HG02642 (cell line): ENCODE measurements around the gene SLC25A38.
"Not testable (repeated sequence)": the region's sequence is repeated elsewhere in the genome, so short reads cannot be mapped to it uniquely, and the experiment has no call there.

Source experiments
- ATAC-seq: cut with Tn5 transposase; IDR thresholded peaks from one replicate; pipeline ENCODE4 v1.9.1; 2021; ENCODE audit warnings: mild to moderate bottlenecking; ENCODE audit not compliant: unreplicated experiment, poor library complexity

Gene SLC25A38, protein sequence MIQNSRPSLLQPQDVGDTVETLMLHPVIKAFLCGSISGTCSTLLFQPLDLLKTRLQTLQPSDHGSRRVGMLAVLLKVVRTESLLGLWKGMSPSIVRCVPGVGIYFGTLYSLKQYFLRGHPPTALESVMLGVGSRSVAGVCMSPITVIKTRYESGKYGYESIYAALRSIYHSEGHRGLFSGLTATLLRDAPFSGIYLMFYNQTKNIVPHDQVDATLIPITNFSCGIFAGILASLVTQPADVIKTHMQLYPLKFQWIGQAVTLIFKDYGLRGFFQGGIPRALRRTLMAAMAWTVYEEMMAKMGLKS

DNA sequence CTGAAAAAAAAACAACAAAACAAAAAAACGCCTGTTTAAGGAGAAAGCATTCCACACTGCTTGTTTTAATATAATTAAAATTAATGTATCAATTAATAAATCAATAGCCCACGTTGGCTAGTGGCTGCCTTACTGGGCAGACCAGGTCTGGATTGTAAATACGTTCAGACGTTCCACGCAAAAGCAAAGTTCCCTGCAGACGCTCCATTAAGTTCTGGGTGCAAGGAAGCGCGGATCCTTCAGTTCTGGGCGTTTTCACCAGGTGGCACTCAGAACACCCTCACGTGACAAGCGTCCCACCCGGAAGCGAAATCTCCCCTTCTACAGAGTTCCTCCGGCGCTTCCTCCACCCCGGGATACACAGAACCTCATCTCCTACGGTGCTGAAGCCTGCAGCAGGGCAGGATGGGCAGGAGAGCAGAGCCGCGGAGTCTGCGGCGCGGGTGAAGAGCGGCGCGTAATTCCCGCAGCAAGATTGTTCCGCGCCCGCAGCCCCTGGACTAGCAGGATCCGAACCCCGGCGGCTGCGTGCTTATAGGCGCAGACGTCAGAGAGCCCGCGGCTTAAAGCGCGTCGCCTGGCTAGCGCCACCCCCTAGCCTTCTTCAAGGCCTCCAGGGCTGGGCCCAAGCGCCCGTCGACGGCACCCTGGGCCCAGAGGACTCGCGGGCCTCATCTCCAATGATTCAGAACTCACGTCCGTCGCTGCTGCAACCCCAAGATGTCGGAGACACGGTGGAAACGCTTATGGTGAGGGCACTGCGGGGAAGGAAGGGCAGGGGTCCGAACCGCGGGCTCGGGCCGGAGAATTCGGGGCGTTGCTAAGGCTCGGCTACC lies at the start of gene SLC25A38:
TSS of gene SLC25A38 (plus strand) at position 326 of the 836 bp plus-strand sequence. CDS start at position 681, 355 bp downstream.
- peak; percentile 76 for ATAC-seq

DNA sequence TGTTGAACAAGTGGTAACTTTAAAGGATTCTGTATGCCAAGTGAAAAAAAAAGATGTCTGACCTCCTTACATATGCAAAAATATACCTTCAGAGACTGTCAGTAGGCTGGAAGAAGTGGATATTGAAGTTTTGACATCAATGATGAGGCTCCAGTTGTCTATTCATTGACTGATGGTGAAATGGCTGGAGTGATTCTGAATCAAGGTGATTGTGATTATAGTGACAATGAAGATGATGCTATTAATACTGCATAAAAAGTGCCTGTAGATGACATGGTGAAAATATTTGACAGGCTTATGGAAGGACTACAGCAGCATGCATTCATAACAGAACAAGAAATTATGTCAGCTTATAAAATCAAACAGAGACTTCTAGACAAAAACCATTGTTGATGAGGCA lies 49.6 kb upstream of the SLC25A38 start:
- no peak for ATAC-seq

DNA sequence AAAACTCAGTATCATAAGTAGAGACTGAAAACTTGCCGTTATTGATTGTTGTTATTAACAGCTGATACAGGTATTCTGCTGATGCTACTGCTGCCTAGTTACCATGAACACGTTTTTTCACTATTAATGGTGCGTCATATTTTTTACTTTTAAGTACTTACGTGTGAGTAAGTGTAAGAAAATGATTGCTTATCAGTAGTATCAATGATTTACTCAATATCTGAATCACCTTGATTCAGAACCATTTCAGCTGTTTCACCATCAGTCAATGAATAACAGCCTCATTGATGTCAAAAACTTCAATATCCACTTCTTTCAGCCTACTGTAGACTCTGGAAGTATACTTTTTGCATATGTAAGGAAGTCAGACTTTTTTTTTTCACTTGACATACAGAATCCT lies 49.0 kb upstream of the SLC25A38 start:
- ATAC-seq, result no peak

DNA sequence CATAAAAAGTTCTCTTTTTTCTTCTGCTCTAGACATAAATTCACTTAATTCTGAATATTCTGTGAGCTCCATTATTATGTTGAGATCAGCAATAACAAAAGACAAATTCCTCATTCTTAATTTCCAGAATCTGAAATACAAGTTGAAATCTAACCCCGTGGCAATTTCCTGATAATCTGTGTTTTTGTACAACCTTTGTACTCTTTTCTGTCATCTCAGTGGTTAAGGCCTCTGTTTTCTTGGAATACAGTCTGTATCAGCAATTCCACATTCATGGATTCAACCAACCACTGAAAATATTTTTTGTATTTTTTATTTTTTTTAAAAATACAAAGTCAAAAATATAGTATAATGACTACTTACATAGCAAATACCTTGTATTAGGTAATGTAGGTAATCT lies 45.0 kb upstream of the SLC25A38 start:
- no peak for ATAC-seq

DNA sequence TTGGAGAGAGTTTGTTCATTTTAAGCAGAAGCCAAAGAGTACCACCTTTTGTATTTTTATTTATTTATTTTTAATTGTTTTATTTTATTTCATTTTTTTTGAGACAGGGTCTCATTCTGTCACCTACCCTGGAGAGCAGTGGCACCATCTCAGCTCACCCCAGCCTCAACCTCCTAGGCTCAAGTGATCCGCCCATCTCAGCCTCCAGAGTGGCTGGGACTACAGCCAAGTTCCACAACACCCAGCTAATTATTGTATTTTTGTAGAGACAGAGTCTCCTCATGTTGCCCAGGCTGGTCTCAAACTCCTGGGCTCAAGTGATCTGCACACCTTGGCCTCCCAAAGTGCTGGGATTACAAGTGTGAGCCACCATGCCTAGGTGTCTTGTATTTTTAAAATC lies 44.1 kb upstream of the SLC25A38 start:
- ATAC-seq, result no peak

DNA sequence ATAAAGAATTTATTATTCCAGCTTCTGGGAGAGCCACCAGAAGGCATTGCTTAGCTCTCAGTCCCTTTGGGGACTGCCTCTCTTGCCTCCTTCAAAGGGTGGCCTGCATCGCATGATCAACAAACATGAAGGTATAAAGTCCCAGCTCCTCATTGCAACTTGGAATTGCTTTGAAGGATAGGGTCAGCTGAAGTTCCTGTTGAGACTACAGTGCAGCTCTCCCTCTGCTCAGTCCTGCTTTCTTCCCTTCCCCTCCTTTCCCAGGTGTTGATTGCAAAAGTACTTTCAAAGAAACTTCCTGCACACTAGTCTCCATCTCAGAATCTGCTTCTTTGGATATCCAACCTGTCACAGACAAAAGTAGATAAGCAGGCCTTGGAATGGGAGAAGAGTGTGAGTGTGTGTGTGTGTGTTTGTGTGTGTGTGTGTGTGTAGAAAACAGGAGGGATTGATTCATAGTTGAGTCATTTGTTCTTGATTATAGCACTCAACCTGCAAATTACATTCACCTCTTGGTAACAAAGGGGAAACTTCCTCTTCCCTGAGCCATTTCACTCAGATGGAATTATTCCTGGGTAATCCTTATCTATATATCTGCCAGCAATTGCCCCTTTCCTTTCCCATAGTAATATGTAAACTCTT lies 40.0 kb upstream of the SLC25A38 start:
- no peak for ATAC-seq

DNA sequence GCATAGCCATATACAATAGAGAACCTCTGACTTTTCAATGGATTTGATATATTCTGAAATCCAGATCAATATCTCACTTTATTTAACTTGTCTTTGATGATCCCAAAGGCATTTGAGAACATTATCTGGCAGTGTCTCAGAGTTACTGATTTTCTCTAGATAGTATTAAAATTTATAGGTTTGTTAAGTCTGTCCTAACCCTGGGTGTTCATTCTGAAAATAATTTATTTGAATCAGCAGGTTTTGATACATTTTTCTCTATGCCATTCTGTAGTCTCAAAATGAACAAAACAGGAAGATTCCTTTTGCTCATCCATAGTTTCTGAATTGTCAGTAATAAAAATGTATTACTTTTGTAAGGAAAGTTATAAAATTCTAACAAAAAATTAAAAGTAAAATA lies 39.4 kb upstream of the SLC25A38 start:
- ATAC-seq, result no peak

DNA sequence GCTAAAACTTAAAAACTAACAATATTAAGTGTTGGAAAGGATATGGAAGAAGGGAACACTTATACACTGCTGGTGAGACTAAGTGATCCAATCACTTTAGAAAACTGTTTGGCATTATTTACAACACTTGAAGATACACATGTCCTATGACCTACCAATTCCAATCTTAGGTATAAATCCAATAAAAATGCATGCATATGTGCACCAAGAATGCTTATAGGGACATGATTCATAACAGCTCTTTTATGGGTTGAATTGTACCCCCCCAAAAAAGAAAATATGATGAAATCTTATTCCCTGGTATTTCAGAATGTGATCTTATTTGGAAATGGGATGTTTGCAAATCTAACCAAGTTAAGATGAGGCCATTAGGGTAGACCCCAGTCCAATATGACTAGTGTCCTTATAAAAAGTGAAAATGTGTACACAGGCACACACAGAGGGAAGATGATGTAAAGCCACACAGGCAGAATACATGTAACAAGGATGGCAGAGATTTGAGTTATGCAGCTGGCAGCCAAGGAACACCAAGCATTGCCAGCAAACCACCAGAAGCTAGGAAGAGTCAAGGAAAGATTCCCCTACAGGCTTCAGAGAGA lies 38.3 kb upstream of the SLC25A38 start:
- ATAC-seq, result no peak

DNA sequence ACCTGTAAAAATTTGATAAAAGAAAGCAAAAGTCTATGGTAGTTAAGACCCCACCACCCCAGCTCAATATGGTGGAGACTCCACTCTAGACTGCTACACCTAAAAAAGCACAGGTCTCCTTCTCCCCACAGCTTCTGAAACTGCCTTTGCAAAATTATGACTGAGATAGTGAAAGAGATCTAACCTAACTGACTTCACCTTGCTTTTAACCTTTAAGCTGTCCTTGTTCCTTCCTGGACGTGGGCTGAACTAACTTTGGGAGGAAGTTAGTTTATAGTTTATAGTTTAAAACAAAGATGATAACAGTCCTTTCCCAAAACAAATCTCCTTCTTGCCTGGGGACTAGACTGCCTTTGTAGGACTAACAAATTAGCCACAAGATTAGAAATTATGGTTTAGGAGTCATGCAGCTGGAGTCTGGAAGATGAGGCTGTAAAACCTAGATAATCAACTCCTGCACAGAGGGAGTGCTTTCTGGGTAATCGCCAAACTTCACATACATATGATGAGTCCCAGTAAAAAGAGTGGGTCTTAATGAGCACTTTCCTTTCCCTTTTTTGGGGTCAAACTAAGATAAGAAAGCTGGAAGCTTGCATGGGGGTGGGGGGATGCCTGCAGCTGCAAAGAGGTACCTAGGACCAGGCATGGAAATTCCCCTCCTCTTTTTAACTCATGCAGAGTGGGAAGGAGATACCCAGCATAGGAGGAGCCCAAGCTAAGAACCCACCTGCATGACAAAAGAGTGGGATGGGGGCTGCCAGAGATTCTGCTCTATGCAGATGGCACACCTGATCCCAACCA lies 36.2 kb upstream of the SLC25A38 start:
- peak; percentile 79 for ATAC-seq

DNA sequence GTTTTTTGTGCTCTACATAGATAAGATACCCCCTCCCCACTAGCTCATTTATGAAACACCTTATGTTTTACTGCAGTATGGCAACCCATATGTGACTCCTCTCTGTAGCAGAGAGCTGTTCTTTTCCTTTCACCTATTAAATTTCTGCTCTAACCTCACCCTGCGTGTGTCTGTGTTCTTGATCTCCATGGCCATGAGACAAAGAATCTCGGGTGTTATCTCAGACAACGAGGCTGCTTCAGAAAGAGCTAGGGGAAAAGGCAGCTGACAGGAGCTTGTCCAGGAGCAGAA lies 35.6 kb upstream of the SLC25A38 start:
- ATAC-seq, result peak; percentile 6

DNA sequence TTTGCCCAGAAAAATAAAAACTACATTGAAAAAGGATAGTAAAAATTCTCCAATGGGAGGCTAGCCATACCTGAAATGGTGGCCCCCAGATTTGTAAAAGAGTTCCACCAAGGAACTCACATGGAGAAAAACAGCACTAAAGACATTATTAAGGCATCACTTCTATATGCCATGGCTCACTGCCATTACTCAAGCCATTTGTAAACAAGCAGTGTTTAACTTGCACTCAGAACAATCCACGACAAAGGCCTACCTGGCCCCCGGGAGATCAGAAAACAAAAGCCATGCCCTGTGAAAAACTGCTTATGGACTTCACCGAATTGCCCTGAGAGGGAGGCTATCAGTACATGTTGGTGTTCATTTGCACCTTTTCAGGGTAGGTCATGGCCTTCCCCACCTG lies 34.1 kb upstream of the SLC25A38 start:
- ATAC-seq, result no peak

DNA sequence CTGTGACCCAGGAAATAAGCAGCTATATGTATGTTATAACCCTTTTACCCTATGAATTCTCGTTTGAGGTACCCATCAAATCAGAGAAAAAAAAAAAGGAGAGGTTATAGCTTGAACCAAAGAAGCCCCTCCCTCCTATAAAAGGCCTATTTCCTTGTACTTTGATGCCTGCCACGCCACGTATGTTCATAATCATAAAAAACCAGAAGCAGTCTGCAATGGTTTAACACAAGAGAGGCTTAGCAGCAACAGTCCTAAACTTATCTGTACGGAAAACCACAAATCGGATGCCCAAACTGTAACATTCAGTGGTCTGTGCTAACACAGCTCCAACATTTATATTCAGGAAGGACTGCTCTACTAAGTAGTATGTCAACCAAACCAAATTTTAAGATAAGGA lies 32.5 kb upstream of the SLC25A38 start:
- no peak for ATAC-seq

DNA sequence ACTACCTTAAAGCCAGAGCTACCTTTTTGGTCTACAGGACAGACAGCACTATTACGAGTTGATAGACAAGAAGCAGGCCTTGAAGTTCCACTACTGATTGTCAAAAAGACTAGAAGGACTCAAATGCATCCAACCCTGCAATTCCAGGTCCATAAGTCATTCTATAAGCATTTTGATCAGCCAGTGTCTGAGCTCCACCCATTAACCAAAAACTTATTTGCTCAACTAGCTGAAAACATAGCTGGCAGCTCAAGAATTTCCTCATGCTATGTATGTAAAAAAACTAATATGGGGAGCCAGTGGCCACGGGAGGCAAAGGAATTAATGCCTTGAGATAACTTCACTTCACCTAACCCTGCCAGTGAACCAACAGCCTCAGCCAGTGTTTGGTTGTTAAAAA lies 32.0 kb upstream of the SLC25A38 start:
- not testable (repeated sequence) for ATAC-seq

DNA sequence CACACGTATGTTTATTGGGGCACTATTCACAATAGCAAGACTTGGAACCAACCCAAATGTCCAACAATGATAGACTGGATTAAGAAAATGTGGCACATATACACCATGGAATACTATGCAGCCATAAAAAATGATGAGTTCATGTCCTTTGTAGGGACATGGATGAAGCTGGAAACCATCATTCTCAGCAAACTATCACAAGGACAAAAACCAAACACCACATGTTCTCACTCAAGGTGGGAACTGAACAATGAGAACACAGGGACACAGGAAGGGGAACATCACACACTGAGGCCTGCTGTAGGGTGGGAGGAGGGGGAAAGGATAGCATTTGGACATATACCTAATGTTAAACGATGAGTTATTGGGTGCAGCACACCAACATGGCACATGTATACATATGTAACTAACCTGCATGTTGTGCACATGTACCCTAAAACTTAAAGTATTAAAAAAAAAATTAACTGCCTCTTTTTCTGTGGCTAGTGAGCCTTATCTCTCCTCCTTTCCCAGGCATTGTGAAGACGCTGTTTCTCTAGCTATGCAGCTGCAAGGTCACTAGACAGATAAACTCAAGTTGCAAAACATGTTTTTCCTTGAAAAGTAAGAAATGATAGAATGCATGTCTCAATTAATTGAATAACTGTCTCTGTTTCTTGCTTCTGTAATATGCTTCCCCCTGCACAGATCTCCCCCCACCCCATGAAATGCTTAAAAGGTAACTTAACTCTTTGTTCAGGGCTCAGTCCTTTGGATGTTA lies 29.8 kb upstream of the SLC25A38 start:
- ATAC-seq, result not testable (repeated sequence)

DNA sequence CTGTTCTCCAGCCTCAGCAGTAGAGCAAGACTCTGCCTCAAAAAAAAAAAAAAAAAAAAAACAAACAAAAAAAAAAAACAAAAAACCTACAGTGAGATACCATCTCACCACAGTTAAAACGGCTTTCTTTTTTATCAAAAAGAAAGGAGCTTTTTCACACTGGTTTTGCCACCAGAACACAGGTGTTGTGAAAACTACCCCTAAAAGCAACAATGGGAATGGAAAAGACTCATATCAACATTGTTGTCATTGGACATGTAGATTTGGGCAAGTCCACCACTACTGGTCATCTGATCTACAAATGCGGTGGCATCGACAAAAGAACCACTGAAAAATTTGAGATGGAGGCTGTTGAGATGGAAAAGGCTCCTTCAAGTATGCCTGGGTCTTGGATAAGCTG lies 24.8 kb upstream of the SLC25A38 start:
- ATAC-seq, result no peak

DNA sequence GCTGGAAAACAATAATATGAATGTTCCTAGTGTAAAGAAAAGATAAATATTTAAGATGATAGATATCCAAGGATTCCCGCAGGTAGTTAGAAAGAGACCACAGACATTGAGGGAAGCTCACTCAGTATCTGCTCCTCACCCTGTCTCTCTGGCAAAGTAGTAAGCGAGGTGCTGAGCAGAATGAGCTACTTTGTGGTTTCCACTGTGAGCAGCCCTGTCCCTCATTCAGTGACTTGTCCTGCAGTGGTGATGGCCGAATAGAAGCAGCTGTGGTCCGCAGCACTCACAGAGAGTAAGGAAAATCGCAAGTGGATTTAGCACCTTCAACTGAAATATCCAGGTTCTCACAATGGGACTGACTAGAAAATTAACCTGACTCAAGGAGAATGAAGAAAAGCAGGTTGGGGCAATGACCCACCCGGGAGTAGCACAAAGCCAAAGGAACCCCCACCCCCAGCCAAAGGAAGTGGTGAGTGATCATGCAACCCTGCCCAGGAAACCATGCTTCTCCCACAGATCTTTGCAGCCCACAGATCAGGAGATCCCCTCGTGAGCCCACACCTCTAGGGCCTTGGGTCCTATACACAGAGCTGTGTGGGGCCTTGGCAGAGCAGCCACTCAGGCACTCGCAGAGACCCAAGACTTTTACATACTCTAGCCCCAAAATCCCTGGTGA lies 21.8 kb upstream of the SLC25A38 start:
- no peak for ATAC-seq

DNA sequence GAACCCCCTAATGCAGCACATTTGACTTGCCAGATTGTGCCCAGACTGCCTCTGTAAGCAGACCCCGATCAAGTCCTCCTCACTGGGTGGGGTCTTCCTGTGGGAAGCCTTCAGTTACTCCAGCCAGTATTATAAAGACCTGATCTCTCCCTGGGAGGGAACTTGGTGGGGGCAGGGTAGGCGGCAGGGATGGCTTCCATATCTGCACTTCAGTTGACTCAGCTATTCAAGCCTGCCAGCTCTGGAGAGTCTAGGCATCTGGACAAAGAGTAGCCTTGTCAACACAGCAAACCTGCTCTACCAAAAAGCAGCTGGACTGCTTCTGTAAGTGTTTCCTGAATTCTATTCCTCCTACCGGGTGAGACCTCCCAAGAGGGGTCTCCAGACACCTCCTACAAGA lies 21.0 kb upstream of the SLC25A38 start:
- ATAC-seq, result no peak

DNA sequence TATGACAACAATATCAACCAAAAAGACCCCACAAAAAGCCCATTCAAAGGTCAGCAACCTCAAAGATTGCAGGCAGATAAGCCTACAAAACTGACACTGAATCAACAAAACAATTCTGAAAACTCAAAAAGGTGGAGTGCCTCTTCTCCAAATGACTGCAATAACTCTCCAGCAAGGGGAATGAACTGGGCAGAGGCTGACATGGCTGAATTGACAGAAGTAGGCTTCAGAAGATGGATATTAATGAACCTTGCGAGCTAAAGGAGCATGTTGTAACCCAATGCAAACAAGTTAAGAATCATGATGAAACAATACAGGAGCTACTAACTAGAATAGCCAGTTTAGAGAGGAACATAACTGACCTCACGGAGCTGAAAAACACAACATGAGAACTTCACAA lies 20.4 kb upstream of the SLC25A38 start:
- ATAC-seq, result no peak

DNA sequence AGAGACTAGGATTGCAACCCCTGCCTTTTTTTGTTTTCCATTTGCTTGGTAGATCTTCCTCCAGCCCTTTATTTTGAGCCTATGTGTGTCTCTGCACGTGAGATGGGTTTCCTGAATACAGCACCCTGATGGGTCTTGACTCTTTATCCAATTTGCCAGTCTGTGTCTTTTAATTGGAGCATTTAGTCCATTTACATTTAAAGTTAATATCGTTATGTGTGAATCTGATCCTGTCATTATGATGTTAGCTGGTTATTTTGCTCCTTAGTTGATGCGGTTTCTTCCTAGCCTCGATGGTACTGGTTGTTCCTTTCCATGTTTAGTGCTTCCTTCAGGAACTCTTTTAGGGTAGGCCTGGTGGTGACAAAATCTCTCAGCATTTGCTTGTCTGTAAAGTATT lies 12.7 kb upstream of the SLC25A38 start:
- not testable (repeated sequence) for ATAC-seq
